Endothelial cell of umbilical vein (primary cell): ENCODE measurements around the gene MLYCD. TPM values are rescaled to one million over a fixed set of nuclear protein-coding genes. Genes with fewer than 3 reads are reported as not detected.

Source experiments
- BruUV-seq: library from RNA; stranded (reverse); fragments of 400-500 nt; replicated peaks from 2 replicates; lab custom pipeline; 2021; lab: Mats Ljungman, UMichigan
- CTCF ChIA-PET: fragments of 300-600, 350-600 bp; sonication (Branson Sonifier 250); formaldehyde crosslinking; loops from one replicate; lab custom pipeline; 2021; ENCODE audit warnings: antibody characterized with exemption, inconsistent platforms; lab: Charles Lee
- POLR2A ChIA-PET: fragments of 300-600, 350-600 bp; sonication (Branson Sonifier 250); formaldehyde crosslinking; loops from one replicate; lab custom pipeline; 2021; ENCODE audit warnings: antibody characterized with exemption, inconsistent platforms; lab: Charles Lee
- DNase-seq: peaks from one replicate; pipeline ENCODE4 v3.0.0-alpha.2; 2011; ENCODE audit warnings: low read depth, low spot score
- FAIRE-seq: peaks from 2 replicates; lab custom pipeline; 2011; peaks lifted over from hg19 to GRCh38; lab: Jason Lieb, UNC
- H2AFZ ChIP-seq: 2 replicates; pipeline ENCODE4 v1.6.0; 2012; ENCODE audit warnings: low read depth, low read length, control low read depth, inconsistent platforms
- H3K27ac ChIP-seq: 2 replicates; pipeline ENCODE4 v1.5.1; 2011; ENCODE audit warnings: low read depth, mild to moderate bottlenecking, control low read depth, low read length, moderate library complexity; ENCODE audit not compliant: insufficient read depth
- H3K27me3 ChIP-seq, 2 experiments: 2 replicates each; pipeline versions ENCODE4 v1.6.0 to v1.6.1; 2011; ENCODE audit warnings: low read length in 2 of 2, mixed read lengths in 1 of 2; ENCODE audit not compliant: control insufficient read depth in 2 of 2, insufficient read depth in 2 of 2
- H3K36me3 ChIP-seq, 2 experiments: 2 replicates in 1 of 2; 3 replicates in 1 of 2; pipeline ENCODE4 v1.5.1; 2011; ENCODE audit warnings: low read length in 2 of 2, mild to moderate bottlenecking in 1 of 2, moderate library complexity in 1 of 2; ENCODE audit not compliant: control insufficient read depth in 2 of 2, insufficient read depth in 2 of 2; ENCODE audit errors: extremely low read depth in 1 of 2
- H3K4me1 ChIP-seq: 3 replicates; pipeline ENCODE4 v1.5.1; 2011; ENCODE audit warnings: mild to moderate bottlenecking, low read length; ENCODE audit not compliant: control insufficient read depth, insufficient read depth; ENCODE audit errors: extremely low read depth
- H3K4me2 ChIP-seq: 2 replicates; pipeline ENCODE4 v1.6.1; 2011; ENCODE audit warnings: low read length, control low read depth, mixed read lengths; ENCODE audit not compliant: insufficient read depth
- H3K4me3 ChIP-seq, 3 experiments: fragments of 200-600 bp in 1 of 3; sonication (generic), shearing (Covaris generic) in 1 of 3; replicated peaks in 1 of 3; 2 replicates each; pipeline ENCODE4 v1.5.1; 2011 to 2016; ENCODE audit warnings: control low read depth in 3 of 3, low read length in 3 of 3, mild to moderate bottlenecking in 2 of 3, inconsistent platforms in 1 of 3, low read depth in 1 of 3, moderate library complexity in 1 of 3; ENCODE audit not compliant: insufficient read depth in 1 of 3
- H3K79me2 ChIP-seq: 2 replicates; pipeline ENCODE4 v1.6.0; 2012; ENCODE audit warnings: low read length, inconsistent platforms; ENCODE audit not compliant: control insufficient read depth, insufficient read depth
- H3K9ac ChIP-seq: replicated peaks from 2 replicates; pipeline ENCODE3; 2011; ENCODE audit warnings: low read length, control low read depth; ENCODE audit not compliant: insufficient read depth; ENCODE audit errors: extremely low read depth
- H3K9me1 ChIP-seq: replicated peaks from 3 replicates; pipeline ENCODE4 v1.6.0; 2011; ENCODE audit warnings: mild to moderate bottlenecking, low read length; ENCODE audit not compliant: control insufficient read depth, insufficient read depth; ENCODE audit errors: extremely low read depth
- H3K9me3 ChIP-seq: replicated peaks from 2 replicates; pipeline ENCODE4 v1.5.1; 2012; ENCODE audit warnings: low read length, inconsistent platforms; ENCODE audit not compliant: control insufficient read depth, insufficient read depth
- H4K20me1 ChIP-seq: replicated peaks from 2 replicates; pipeline ENCODE3; 2011; ENCODE audit warnings: mild to moderate bottlenecking, low read length; ENCODE audit not compliant: control insufficient read depth, insufficient read depth; ENCODE audit errors: extremely low read depth
- CTCF ChIP-seq, 2 donors: IDR thresholded peaks; 1 replicate in 1 of 2; 2 replicates in 1 of 2; pipeline ENCODE4 v1.5.1; 2011; ENCODE audit warnings: low read length in 2 of 2, mild to moderate bottlenecking in 2 of 2, moderate library complexity in 2 of 2, control low read depth in 1 of 2, inconsistent platforms in 1 of 2, low read depth in 1 of 2; ENCODE audit not compliant: insufficient read depth in 1 of 2; ENCODE audit errors: extremely low read depth in 1 of 2
- EZH2 ChIP-seq: IDR thresholded peaks from 2 replicates; pipeline ENCODE4 v1.6.1; 2012; ENCODE audit warnings: borderline replicate concordance, low read depth, mild to moderate bottlenecking, moderate library complexity, low read length, inconsistent platforms; ENCODE audit not compliant: severe bottlenecking
- FOS ChIP-seq: IDR thresholded peaks from 2 replicates; pipeline ENCODE4 v1.6.1; 2011; ENCODE audit warnings: mild to moderate bottlenecking, low read length, moderate library complexity, borderline replicate concordance; ENCODE audit not compliant: insufficient read depth
- JUN ChIP-seq: IDR thresholded peaks from 2 replicates; pipeline ENCODE4 v1.6.1; 2011; ENCODE audit warnings: borderline replicate concordance, low read depth; ENCODE audit not compliant: insufficient read length, insufficient read depth
- POLR2A ChIP-seq: IDR thresholded peaks from 2 replicates; pipeline ENCODE4 v1.6.1; 2012; ENCODE audit warnings: low read depth, mild to moderate bottlenecking, control low read depth, low read length
- POLR2AphosphoS5 ChIP-seq: IDR thresholded peaks from 2 replicates; pipeline ENCODE4 v1.6.1; 2012; ENCODE audit warnings: low read depth, mild to moderate bottlenecking, control low read depth, low read length, moderate library complexity; ENCODE audit not compliant: insufficient read depth
- dilution Hi-C: fragments of 300-500 bp; cut with MboI; formaldehyde crosslinking; loops from one replicate; pipeline ENCODE4 v1.15.0; 2019; ENCODE audit warnings: low sequenced_read_pairs; ENCODE audit not compliant: extremely low pct_ligation_motif_present
- intact Hi-C: fragments of 100-400 bp; cut with micrococcal nuclease; formaldehyde crosslinking; loops from one replicate; pipeline ENCODE4 v1.10.0; 2022
- polyA plus RNA-seq, 4 experiments: library from polyadenylated mRNA; depleted of rRNA in 3 of 4; stranded (reverse) in 3 of 4; unstranded in 1 of 4; fragments of >200 nt; gene quantifications; 2 replicates each; pipeline versions ENCODE4 v1.2.1 to v1.2.3, GENCODE V29; 2011 to 2012; ENCODE audit warnings: missing spikeins in 1 of 4
- total RNA-seq: library from RNA; stranded (reverse); gene quantifications from 2 replicates; pipeline ENCODE4 v1.2.3, GENCODE V29; 2021

MLYCD gene
- total and polyA plus RNA-seq, 2 donors (not counting 3 experiments of a cell fraction or from before 2014, with no cell fraction given): 2.0 to 3.4 TPM

GRCh38 chr16:83968306-83968851 is 69.5 kb downstream of the MLYCD start:
- Histone ChIP-seq H3K9me3 (no peaks in the 10 kb centered on the region), H3K4me3 (peak overlapping the region in 1 of 3 experiments; percentile 23), H3K27ac (no peak overlapping the region), H3K4me1 (no peaks in the 10 kb centered on the region), H3K27me3 (peaks cover 5 to 8% of the 10 kb centered on the region in 2 experiments), H3K4me2 (no peak overlapping the region), H3K36me3 (no peaks in the 10 kb centered on the region), H3K9me1 (no peaks in the 10 kb centered on the region), H3K79me2 (no peaks in the 10 kb centered on the region), H4K20me1 (no peaks in the 10 kb centered on the region), H3K9ac (no peak overlapping the region), H2AFZ (no peak overlapping the region)
- no peak for TF ChIP-seq POLR2AphosphoS5
- no peak for TF ChIP-seq CTCF (IDR thresholded peaks at IDR 0.05; ENCODE audit: extremely low read depth in 1 of 2, insufficient read depth in 1 of 2, low read depth in 1 of 2, low read length in 2 of 2)
- no peak for TF ChIP-seq JUN
- no peak for TF ChIP-seq FOS
- TF ChIP-seq POLR2A: no peak
- no peak for TF ChIP-seq EZH2
- ChIA-PET POLR2A (no interaction called here), CTCF (interaction anchor here (1.4 to 2.3 kb wide), 2 partner anchors 96 to 98 kb away, joined by 4 to 7 read pairs; no protein-coding TSS in a partner anchor)
- no peak for FAIRE-seq
- dilution Hi-C loops: no loop called here
- no peak for DNase-seq
- intact Hi-C loops: loop anchor here (1.0 to 5.0 kb wide), 2 partner anchors 97 to 209 kb away; no protein-coding TSS in a partner anchor
- no TSS peak for BruUV-seq
